Osteoblast (primary cell): ENCODE results near the gene TRIM58. TPM values are rescaled to one million over a fixed set of nuclear protein-coding genes. Genes with fewer than 3 reads are reported as not detected.

ENCODE experiments used
- DNase-seq: peaks from one replicate; pipeline ENCODE4 v3.0.0; 2011; ENCODE audit warnings: low spot score, mixed read lengths; ENCODE audit not compliant: insufficient read length; ENCODE audit errors: missing footprints
- H2AFZ ChIP-seq: 2 replicates; pipeline ENCODE4 v1.6.0; 2011; ENCODE audit warnings: mild to moderate bottlenecking, low read length
- H3K27ac ChIP-seq: 2 replicates; pipeline ENCODE4 v1.5.1; 2011; ENCODE audit warnings: mild to moderate bottlenecking, low read depth, low read length, moderate library complexity
- H3K27me3 ChIP-seq: 2 replicates; pipeline ENCODE4 v1.6.0; 2012; ENCODE audit warnings: mild to moderate bottlenecking, control low read depth, inconsistent platforms, low read length, moderate library complexity; ENCODE audit not compliant: insufficient read depth
- H3K36me3 ChIP-seq: 2 replicates; pipeline ENCODE4 v1.5.1; 2011; ENCODE audit warnings: mild to moderate bottlenecking, low read length, control low read depth, moderate library complexity; ENCODE audit not compliant: insufficient read depth
- H3K4me1 ChIP-seq: 2 replicates; pipeline ENCODE4 v1.5.1; 2011; ENCODE audit warnings: mild to moderate bottlenecking, low read length, control low read depth, moderate library complexity; ENCODE audit not compliant: insufficient read depth
- H3K4me2 ChIP-seq: 2 replicates; pipeline ENCODE4 v1.6.0; 2011; ENCODE audit warnings: mild to moderate bottlenecking, low read length; ENCODE audit not compliant: insufficient read depth
- H3K4me3 ChIP-seq: fragments of 200-600 bp; sonication (generic); 3 replicates; pipeline ENCODE4 v1.5.1; 2012; ENCODE audit warnings: mild to moderate bottlenecking, low read length, inconsistent platforms; ENCODE audit not compliant: insufficient read depth
- H3K79me2 ChIP-seq: 2 replicates; pipeline ENCODE4 v1.6.0; 2012; ENCODE audit warnings: mild to moderate bottlenecking, low read length, control low read depth, inconsistent platforms; ENCODE audit not compliant: insufficient read depth
- H3K9me3 ChIP-seq: 2 replicates; pipeline ENCODE4 v1.5.1; 2011; ENCODE audit warnings: low read depth, low read length, control low read depth
- H4K20me1 ChIP-seq: 2 replicates; pipeline ENCODE4 v1.6.0; 2012; ENCODE audit warnings: mild to moderate bottlenecking, low read length, control low read depth; ENCODE audit not compliant: insufficient read depth
- total RNA-seq: library from RNA; depleted of rRNA; stranded (reverse); fragments of >200 nt; gene quantifications from 2 replicates; pipeline ENCODE4 v1.2.3, GENCODE V29; 2012
- TF ChIP-seq, protein P1 (sequence below): IDR thresholded peaks from 2 replicates; pipeline ENCODE4 v1.5.1; 2011; ENCODE audit warnings: mild to moderate bottlenecking, low read depth, low read length, moderate library complexity; ENCODE audit errors: extremely low read depth

TRIM58 gene
- total RNA-seq, 1 donor: 0.36 TPM

GRCh38 chr1:247855911-247856310 lies 1.1 kb upstream of the TRIM58 start:
- H3K27ac ChIP-seq: no peak overlapping the region
- no peak overlapping the region for H3K4me2 ChIP-seq
- no peaks in the 10 kb centered on the region for H3K79me2 ChIP-seq
- no peaks in the 10 kb centered on the region for H3K36me3 ChIP-seq
- DNase-seq: no peak
- H3K27me3 ChIP-seq: no peaks in the 10 kb centered on the region
- H3K4me3 ChIP-seq: no peak overlapping the region
- TF ChIP-seq, protein P1, sequence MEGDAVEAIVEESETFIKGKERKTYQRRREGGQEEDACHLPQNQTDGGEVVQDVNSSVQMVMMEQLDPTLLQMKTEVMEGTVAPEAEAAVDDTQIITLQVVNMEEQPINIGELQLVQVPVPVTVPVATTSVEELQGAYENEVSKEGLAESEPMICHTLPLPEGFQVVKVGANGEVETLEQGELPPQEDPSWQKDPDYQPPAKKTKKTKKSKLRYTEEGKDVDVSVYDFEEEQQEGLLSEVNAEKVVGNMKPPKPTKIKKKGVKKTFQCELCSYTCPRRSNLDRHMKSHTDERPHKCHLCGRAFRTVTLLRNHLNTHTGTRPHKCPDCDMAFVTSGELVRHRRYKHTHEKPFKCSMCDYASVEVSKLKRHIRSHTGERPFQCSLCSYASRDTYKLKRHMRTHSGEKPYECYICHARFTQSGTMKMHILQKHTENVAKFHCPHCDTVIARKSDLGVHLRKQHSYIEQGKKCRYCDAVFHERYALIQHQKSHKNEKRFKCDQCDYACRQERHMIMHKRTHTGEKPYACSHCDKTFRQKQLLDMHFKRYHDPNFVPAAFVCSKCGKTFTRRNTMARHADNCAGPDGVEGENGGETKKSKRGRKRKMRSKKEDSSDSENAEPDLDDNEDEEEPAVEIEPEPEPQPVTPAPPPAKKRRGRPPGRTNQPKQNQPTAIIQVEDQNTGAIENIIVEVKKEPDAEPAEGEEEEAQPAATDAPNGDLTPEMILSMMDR: no peak
- no peaks in the 10 kb centered on the region for H3K4me1 ChIP-seq
- no peaks in the 10 kb centered on the region for H3K9me3 ChIP-seq
- no peaks in the 10 kb centered on the region for H4K20me1 ChIP-seq
- no peak overlapping the region for H2AFZ ChIP-seq

DNA sequence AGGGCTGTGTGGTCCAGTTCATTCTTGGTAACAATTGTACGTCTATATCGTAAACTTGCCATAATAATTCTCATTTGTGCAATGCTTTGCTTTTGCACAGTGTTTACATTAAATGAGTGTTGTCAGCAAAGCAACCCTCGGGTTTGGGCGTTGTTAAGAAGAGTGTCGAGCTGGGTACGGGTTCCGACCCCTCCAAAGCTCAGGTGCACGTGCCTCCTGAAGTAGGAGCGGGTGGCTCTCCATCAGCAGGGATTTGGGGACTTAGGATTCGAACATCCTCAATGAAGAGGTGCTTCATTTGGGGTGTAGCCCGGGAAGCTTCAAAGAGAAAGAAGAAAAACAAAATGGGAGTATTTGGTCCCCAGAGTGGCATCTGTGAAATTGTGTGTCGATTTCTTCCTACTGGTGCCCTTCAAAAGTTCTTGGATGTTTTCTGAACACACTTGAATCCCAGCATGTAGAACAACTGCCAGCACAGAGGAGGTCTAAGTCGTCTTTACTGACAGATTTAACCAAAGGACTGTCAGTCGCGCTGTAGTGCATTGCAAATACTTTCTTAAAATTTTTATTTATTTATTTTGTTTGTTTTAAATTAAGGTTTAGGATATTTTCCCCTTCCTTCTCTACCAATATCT lies 1.1 kb downstream of the TRIM58 start:
- Histone ChIP-seq H3K4me2 (no peak overlapping the region), H2AFZ (no peak overlapping the region), H3K27me3 (no peaks in the 10 kb centered on the region), H4K20me1 (no peaks in the 10 kb centered on the region), H3K4me1 (no peaks in the 10 kb centered on the region), H3K79me2 (no peaks in the 10 kb centered on the region), H3K9me3 (no peaks in the 10 kb centered on the region), H3K27ac (no peak overlapping the region), H3K36me3 (no peaks in the 10 kb centered on the region), H3K4me3 (no peak overlapping the region)
- TF ChIP-seq, protein P1: no peak
- DNase-seq: no peak

DNA sequence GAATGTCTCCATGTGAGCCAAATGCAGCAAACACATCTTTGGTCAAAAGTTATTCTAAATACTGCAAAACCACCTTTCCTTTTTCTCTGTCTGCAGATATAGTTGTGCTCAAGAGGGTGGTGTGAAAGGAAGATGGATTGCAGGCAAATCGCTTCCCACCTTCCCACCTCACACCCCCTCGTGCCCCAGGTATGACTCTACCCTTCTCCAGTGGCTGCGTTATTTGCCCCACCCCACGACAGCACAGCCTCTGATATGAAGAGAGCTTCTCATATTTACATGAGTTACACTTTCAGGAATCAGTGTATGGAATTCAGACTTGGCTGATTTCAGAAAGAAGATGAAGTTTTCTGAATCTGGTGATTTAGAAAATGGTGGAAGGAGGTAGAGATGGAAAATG lies 5.8 kb downstream of the TRIM58 start:
- H3K27ac ChIP-seq: no peak overlapping the region
- no peak overlapping the region for H2AFZ ChIP-seq
- H3K36me3 ChIP-seq: no peaks in the 10 kb centered on the region
- H3K4me2 ChIP-seq: no peak overlapping the region
- H3K27me3 ChIP-seq: no peaks in the 10 kb centered on the region
- H3K4me1 ChIP-seq: no peaks in the 10 kb centered on the region
- no peak overlapping the region for H3K4me3 ChIP-seq
- no peaks in the 10 kb centered on the region for H3K9me3 ChIP-seq
- TF ChIP-seq, protein P1: no peak
- no peaks in the 10 kb centered on the region for H3K79me2 ChIP-seq
- no peaks in the 10 kb centered on the region for H4K20me1 ChIP-seq
- no peak for DNase-seq

- H3K4me1 ChIP-seq: no peaks in the 10 kb centered on the region
- no peaks in the 10 kb centered on the region for H4K20me1 ChIP-seq
- H3K27me3 ChIP-seq: no peaks in the 10 kb centered on the region
- H3K36me3 ChIP-seq: no peaks in the 10 kb centered on the region
- H3K27ac ChIP-seq: no peak overlapping the region
- no peak for DNase-seq
- TF ChIP-seq, protein P1: no peak
- H3K9me3 ChIP-seq: no peaks in the 10 kb centered on the region
- no peak overlapping the region for H2AFZ ChIP-seq
- no peaks in the 10 kb centered on the region for H3K79me2 ChIP-seq
- no peak overlapping the region for H3K4me2 ChIP-seq
- no peak overlapping the region for H3K4me3 ChIP-seq
Observed at GRCh38 chr1:247864644-247865043, 7.7 kb downstream of the TRIM58 start.
